ENCODE measurements around the gene NUDT8.
"Not testable (repeated sequence)": the region's sequence is repeated elsewhere in the genome, so short reads cannot be mapped to it uniquely, and the experiment has no call there.

The NUDT8 gene

DNA sequence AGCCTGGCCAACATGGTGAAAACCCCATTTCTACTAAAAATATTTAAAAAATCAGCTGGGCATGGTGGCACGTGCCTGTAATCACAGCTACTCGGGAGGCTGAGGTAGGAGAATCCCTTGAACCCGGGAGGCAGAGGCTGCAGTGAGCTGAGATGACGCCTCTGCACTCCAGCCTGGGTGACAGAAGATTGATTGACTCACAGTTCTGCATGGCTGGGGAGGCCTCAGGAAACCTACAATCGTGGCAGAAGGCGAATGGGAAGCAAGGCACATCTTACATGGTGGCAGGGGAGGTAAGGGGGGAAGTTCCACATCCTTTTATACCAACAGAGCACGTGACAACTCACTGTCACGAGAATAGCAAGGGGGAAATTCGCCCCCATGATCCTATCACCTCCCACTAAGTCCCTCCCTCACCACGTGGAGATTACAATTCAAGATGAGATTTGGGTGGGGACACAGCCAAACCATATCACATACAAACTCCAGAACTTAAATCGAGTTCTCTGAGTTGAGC is 40.8 kb downstream of the NUDT8 start:
- not testable (repeated sequence) for DNase-seq (ENCODE audit: low spot score)

DNA sequence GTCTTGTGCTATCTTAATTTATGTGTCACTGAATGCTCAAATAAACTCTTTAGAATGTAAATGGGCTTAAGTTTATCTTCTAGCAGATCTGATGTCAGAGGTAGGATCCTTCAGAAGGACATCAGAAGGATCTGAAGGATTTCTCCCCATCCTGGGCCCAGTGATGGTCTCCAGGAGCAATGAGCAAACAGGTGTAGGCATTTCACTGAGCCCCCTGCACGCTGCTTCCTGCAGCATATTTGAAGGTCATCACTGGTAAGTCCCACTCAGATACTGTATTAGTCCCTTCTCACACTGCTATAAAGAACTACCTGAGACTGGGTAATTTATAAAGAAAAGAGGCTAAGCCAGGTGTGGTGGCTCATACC is 41.6 kb downstream of the NUDT8 start:
- DNase-seq (ENCODE audit: low spot score), result no peak

DNA sequence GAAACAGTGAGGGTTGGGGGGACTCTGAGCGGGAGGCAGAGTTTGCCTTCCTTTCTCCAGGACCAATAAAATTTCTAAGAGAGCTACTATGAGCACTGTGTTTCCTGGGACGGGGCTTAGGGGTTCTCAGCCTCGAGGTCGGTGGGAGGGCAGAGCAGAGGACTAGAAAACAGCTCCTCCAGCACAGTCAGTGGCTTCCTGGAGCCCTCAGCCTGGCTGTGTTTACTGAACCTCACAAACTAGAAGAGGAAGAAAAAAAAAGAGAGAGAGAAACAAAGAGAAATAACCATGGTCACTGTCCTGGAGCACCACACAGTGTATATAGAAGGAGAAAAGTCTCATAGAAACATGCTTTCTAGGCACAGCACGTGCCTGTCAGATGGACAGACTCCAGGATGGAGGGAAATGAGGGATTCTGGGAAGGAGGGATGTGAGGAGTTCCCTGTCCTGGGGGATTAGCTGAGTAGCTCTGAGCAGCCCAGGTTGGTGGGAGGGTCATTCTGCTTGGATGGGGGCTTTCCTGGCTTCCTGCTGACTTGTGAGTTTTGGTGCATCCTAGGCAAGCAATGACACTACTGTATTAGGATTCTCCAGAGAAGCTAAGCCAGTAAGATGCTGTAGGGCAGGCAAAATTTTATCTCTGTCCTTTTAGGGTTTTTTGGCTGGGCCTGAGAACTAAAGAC is 43.0 kb downstream of the NUDT8 start:
- no peak for DNase-seq (ENCODE audit: low spot score)

DNA sequence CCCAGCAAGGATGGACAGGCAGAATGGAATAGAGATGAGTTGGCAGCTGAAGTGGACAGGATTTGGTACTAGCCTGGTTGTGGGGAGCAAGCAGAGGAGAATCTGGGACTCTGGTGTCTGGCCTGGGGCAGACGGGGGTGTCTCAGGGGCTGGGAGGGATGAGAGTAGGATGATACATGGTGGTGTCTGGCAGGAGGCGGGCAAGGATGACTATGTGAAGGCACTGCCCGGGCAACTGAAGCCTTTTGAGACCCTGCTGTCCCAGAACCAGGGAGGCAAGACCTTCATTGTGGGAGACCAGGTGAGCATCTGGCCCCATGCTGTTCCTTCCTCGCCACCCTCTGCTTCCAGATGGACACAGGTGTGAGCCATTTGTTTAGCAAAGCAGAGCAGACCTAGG is 43.8 kb downstream of the NUDT8 start:
- DNase-seq (ENCODE audit: low spot score), result no peak

DNA sequence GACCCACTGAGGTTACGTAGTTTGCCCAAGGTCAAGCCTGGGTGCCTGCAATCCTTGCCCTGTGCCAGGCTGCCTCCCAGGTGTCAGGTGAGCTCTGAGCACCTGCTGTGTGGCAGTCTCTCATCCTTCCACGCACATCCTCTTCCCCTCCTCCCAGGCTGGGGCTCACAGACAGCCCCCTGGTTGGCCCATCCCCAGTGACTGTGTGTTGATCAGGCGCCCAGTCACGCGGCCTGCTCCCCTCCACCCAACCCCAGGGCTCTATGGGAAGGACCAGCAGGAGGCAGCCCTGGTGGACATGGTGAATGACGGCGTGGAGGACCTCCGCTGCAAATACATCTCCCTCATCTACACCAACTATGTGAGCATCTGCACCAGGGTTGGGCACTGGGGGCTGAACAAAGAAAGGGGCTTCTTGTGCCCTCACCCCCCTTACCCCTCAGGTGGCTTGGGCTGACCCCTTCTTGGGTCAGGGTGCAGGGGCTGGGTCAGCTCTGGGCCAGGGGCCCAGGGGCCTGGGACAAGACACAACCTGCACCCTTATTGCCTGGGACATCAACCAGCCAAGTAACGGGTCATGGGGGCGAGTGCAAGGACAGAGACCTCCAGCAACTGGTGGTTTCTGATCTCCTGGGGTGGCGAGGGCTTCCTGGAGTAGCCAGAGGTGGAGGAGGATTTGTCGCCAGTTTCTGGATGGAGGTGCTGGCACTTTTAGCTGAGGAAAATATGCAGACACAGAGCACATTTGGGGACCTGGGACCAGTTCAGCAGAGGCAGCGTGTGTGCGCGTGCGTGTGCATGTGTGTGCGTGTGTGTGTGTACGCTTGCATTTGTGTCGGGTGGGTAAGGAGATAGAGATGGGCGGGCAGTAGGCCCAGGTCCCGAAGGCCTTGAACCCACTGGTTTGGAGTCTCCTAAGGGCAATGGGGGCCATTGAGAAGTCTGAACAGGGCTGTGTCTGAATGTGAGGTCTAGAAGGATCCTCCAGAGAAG is 44.6 kb downstream of the NUDT8 start:
- DNase-seq (ENCODE audit: low spot score), result no peak

DNA sequence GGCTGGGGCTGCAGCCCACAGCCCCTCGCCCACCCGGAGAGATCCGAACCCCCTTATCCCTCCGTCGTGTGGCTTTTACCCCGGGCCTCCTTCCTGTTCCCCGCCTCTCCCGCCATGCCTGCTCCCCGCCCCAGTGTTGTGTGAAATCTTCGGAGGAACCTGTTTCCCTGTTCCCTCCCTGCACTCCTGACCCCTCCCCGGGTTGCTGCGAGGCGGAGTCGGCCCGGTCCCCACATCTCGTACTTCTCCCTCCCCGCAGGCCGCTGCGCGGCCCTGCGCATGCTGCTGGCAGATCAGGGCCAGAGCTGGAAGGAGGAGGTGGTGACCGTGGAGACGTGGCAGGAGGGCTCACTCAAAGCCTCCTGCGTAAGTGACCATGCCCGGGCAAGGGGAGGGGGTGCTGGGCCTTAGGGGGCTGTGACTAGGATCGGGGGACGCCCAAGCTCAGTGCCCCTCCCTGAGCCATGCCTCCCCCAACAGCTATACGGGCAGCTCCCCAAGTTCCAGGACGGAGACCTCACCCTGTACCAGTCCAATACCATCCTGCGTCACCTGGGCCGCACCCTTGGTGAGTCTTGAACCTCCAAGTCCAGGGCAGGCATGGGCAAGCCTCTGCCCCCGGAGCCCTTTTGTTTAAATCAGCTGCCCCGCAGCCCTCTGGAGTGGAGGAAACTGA is 45.4 kb downstream of the NUDT8 start:
- DNase-seq (ENCODE audit: low spot score), result no peak

DNA sequence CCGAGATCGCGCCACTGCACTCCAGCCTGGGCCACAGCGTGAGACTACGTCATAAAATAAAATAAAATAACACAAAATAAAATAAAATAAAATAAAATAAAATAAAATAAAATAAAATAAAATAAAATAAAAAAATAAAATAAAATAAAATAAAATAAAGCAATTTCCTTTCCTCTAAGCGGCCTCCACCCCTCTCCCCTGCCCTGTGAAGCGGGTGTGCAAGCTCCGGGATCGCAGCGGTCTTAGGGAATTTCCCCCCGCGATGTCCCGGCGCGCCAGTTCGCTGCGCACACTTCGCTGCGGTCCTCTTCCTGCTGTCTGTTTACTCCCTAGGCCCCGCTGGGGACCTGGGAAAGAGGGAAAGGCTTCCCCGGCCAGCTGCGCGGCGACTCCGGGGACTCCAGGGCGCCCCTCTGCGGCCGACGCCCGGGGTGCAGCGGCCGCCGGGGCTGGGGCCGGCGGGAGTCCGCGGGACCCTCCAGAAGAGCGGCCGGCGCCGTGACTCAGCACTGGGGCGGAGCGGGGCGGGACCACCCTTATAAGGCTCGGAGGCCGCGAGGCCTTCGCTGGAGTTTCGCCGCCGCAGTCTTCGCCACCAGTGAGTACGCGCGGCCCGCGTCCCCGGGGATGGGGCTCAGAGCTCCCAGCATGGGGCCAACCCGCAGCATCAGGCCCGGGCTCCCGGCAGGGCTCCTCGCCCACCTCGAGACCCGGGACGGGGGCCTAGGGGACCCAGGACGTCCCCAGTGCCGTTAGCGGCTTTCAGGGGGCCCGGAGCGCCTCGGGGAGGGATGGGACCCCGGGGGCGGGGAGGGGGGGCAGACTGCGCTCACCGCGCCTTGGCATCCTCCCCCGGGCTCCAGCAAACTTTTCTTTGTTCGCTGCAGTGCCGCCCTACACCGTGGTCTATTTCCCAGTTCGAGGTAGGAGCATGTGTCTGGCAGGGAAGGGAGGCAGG is 46.2 kb downstream of the NUDT8 start, which contains the start of gene GSTP1:
Gene GSTP1 (plus strand): TSS at position 566 of the 958 bp plus-strand sequence. CDS start 32 bp downstream, at position 598.
- DNase-seq (ENCODE audit: low spot score), result peak; percentile 47

DNA sequence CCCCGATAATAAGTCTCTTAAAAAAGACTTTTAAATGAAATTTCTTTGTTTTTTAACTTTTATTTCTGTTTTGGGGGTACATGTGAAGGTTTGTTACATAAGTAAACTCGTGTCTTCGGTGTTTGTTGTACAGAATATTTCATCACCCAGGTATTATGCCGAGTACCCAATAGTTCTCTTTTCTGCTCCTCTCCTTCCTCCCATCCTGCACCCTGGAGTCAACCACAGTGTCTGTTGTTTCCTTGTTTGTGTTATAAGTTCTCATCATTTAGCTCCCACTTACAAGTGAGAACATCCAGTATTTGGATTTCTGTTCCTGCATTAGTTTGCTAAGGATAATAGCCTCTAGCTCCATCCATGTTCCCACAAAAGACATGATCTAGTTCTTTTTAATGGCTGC is 47.7 kb downstream of the NUDT8 start:
- DNase-seq (ENCODE audit: low spot score), result no peak

DNA sequence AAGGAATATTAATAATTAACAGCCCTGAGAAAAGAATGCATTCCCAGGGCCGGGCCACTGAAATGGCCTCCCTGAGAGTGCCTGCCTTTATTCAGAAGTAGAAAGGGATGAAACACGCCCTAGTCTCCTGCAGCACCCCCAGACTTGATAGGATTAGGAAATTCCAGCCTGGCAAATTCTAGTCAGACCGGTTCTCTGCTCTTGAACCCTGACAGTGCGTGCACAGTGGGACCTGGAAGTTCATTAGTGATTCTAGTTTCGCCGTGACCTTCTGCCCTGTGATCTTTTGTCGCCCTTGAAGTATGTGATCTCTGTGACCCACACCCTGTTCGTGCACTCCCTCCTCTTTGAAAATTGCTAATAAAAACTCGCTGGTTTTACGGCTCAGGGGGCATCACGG is 48.3 kb downstream of the NUDT8 start:
- no peak for DNase-seq (ENCODE audit: low spot score)

DNA sequence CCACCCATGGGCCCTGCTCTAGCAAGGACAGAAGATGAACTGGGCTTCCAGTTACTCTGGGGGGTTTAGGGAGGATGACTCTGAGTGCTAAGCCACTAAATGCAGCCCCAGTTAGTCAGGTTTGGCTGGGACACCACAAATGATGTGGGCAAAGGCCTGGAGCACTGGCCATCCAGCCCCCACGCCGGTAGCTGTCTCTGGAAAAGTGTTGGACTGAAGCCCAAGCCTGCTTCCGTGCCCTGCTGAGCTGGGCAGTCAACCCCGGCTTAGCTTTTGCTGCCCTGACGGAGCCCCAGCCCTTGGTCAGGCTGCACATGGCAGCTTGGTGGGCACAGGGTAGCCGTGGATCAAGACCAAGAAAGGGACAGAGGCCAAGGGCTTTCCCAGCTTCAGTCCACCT is 51.8 kb downstream of the NUDT8 start:
- no peak for DNase-seq (ENCODE audit: low spot score)

Measured in hematopoietic multipotent progenitor cell treated with erythropoietin and hydrocortisone succinate and interleukin-3 and kit ligand, for 15 days (in vitro differentiated cells).